Smooth muscle cell (in vitro differentiated cells): Measurements from ENCODE around the gene PRKAR2B. TPM values are rescaled to one million over a fixed set of nuclear protein-coding genes. Genes with fewer than 3 reads are reported as not detected.

Source experiments
- DNase-seq: peaks from one replicate; lab custom pipeline; 2025; ENCODE audit not compliant: unreplicated experiment; lab: John Stamatoyannopoulos, UW
- H2AFZ ChIP-seq: fragments of 200-600 bp; sonication (generic); 2 replicates; pipeline ENCODE4 v1.6.0; 2016; ENCODE audit warnings: antibody characterized with exemption, low read depth, mild to moderate bottlenecking
- H3F3A ChIP-seq: fragments of 200-600 bp; sonication (generic); 2 replicates; pipeline ENCODE4 v1.6.0; 2017; ENCODE audit warnings: antibody characterized with exemption, low read depth
- H3K27ac ChIP-seq: fragments of 200-600 bp; sonication (generic); 2 replicates; pipeline ENCODE4 v1.5.1; 2016; ENCODE audit warnings: low read depth, mild to moderate bottlenecking
- H3K27me3 ChIP-seq: fragments of 200-600 bp; sonication (generic); 2 replicates; pipeline ENCODE4 v1.6.1; 2016; ENCODE audit warnings: low read depth, mild to moderate bottlenecking
- H3K36me3 ChIP-seq: fragments of 200-600 bp; sonication (generic); 2 replicates; pipeline ENCODE4 v1.5.1; 2016; ENCODE audit warnings: low read depth
- H3K4me1 ChIP-seq: fragments of 200-600 bp; sonication (generic); 2 replicates; pipeline ENCODE4 v1.5.1; 2016; ENCODE audit warnings: low read depth
- H3K4me2 ChIP-seq: fragments of 200-600 bp; sonication (generic); 2 replicates; pipeline ENCODE4 v1.6.0; 2016; ENCODE audit warnings: mild to moderate bottlenecking
- H3K4me3 ChIP-seq: fragments of 200-600 bp; sonication (generic); 2 replicates; pipeline ENCODE4 v1.5.1; 2016; ENCODE audit warnings: mild to moderate bottlenecking
- H3K79me2 ChIP-seq: fragments of 200-600 bp; sonication (generic); 2 replicates; pipeline ENCODE4 v1.6.0; 2016; ENCODE audit warnings: low read depth, mild to moderate bottlenecking
- H3K9ac ChIP-seq: fragments of 200-600 bp; sonication (generic); 2 replicates; pipeline ENCODE4 v1.6.0; 2016; ENCODE audit warnings: low read depth
- H3K9me3 ChIP-seq: fragments of 200-600 bp; sonication (generic); replicated peaks from 2 replicates; pipeline ENCODE4 v1.5.1; 2016; ENCODE audit warnings: low read depth
- H4K20me1 ChIP-seq: fragments of 200-600 bp; sonication (generic); 2 replicates; pipeline ENCODE4 v1.6.0; 2016; ENCODE audit warnings: low read depth
- CTCF ChIP-seq: fragments of 200-600 bp; sonication (generic); IDR thresholded peaks from 2 replicates; pipeline ENCODE4 v1.5.1; 2017; ENCODE audit warnings: borderline replicate concordance, mild to moderate bottlenecking, antibody characterized with exemption; ENCODE audit not compliant: insufficient read depth, poor library complexity, severe bottlenecking
- WGBS: methylation state at CpG from one replicate; pipeline ENCODE4 v1.1.7; 2016; ENCODE audit warnings: low lambda C conversion rate; 5-methylcytosine and 5-hydroxymethylcytosine counted together
- polyA plus RNA-seq: library from polyadenylated mRNA; unstranded; fragments of >200 nt; fragmentation: Nextera tagmentation; extraction: Ambion mirVana; gene quantifications from 2 replicates; pipeline ENCODE4 v1.2.1, GENCODE V29; 2016
- total RNA-seq: library from RNA; depleted of rRNA; stranded (reverse); fragments of >200 nt; gene quantifications from 2 replicates; pipeline ENCODE4 v1.2.3, GENCODE V29; 2014

PRKAR2B gene
- total and polyA plus RNA-seq, 2 experiments from 2014 or later = 3.4 to 3.5 TPM

GRCh38 chr7:107075863-107076574 is 31.5 kb downstream of the PRKAR2B start:
- TF ChIP-seq CTCF = no peak
- Histone ChIP-seq H3K4me3 (no peak overlapping the region), H3F3A (no peaks in the 10 kb centered on the region), H3K4me1 (peaks cover 8% of the 10 kb centered on the region), H2AFZ (no peak overlapping the region), H3K27ac (no peak overlapping the region), H3K9ac (no peak overlapping the region), H3K36me3 (no peaks in the 10 kb centered on the region), H3K4me2 (no peak overlapping the region), H3K27me3 (no peaks in the 10 kb centered on the region), H4K20me1 (no peaks in the 10 kb centered on the region), H3K79me2 (no peaks in the 10 kb centered on the region), H3K9me3 (no peaks in the 10 kb centered on the region)
- no peak for DNase-seq
- WGBS = 88% methylated on average over 6 of the region's 6 CpGs

- H3K9me3 ChIP-seq = no peaks in the 10 kb centered on the region
- no peak overlapping the region for H3K4me3 ChIP-seq
- H3K36me3 ChIP-seq = no peaks in the 10 kb centered on the region
- H3K9ac ChIP-seq = no peak overlapping the region
- WGBS = 73% methylated on average over 8 of the region's 8 CpGs
- no peak overlapping the region for H3K27ac ChIP-seq
- H4K20me1 ChIP-seq = no peaks in the 10 kb centered on the region
- no peak for DNase-seq
- no peak overlapping the region for H2AFZ ChIP-seq
- no peaks in the 10 kb centered on the region for H3K79me2 ChIP-seq
- TF ChIP-seq CTCF = no peak
- no peaks in the 10 kb centered on the region for H3K27me3 ChIP-seq
- H3F3A ChIP-seq = no peaks in the 10 kb centered on the region
- no peak overlapping the region for H3K4me2 ChIP-seq
- peaks cover 8% of the 10 kb centered on the region for H3K4me1 ChIP-seq
Measured at GRCh38 chr7:107076781-107077698, 32.5 kb downstream of the PRKAR2B start.

GRCh38 chr7:107077699-107078516 is 33.4 kb downstream of the PRKAR2B start:
- H3K4me2 ChIP-seq = no peak overlapping the region
- TF ChIP-seq CTCF = no peak
- no peak overlapping the region for H3K27ac ChIP-seq
- no peak for DNase-seq
- H3K9me3 ChIP-seq = no peaks in the 10 kb centered on the region
- no peaks in the 10 kb centered on the region for H3K27me3 ChIP-seq
- no peaks in the 10 kb centered on the region for H3K36me3 ChIP-seq
- no peak overlapping the region for H3K4me3 ChIP-seq
- H2AFZ ChIP-seq = no peak overlapping the region
- no peaks in the 10 kb centered on the region for H3F3A ChIP-seq
- H3K9ac ChIP-seq = no peak overlapping the region
- WGBS = 92% methylated on average over 10 of the region's 10 CpGs
- peaks cover 8% of the 10 kb centered on the region for H3K4me1 ChIP-seq
- no peaks in the 10 kb centered on the region for H3K79me2 ChIP-seq
- H4K20me1 ChIP-seq = no peaks in the 10 kb centered on the region
